ENCODE results near the gene SNCAIP.

DNA sequence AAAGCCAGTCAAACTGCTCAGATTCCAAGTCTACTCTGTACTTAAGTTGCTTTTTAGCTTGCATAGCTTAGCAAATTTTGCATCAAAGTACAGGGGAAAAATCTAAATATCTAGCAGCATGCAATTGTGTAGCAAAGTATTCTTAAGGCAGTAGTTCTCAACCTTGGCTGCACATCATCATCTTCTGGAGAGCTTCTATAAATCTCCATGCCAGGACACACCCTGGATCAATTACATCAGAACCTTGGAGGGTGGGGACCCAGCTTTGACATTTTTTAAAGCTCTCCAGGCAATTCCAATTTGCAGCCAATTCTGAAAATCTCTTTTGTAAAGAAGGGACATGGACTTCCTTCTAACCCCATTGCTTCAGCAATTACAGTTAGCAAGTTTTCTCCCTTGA is 187.5 kb downstream of the SNCAIP start:
- TF ChIP-seq EZH2 (IDR thresholded peaks at IDR 0.05; ENCODE audit: borderline replicate concordance, low read length) = no peak
- TF ChIP-seq, protein P1, sequence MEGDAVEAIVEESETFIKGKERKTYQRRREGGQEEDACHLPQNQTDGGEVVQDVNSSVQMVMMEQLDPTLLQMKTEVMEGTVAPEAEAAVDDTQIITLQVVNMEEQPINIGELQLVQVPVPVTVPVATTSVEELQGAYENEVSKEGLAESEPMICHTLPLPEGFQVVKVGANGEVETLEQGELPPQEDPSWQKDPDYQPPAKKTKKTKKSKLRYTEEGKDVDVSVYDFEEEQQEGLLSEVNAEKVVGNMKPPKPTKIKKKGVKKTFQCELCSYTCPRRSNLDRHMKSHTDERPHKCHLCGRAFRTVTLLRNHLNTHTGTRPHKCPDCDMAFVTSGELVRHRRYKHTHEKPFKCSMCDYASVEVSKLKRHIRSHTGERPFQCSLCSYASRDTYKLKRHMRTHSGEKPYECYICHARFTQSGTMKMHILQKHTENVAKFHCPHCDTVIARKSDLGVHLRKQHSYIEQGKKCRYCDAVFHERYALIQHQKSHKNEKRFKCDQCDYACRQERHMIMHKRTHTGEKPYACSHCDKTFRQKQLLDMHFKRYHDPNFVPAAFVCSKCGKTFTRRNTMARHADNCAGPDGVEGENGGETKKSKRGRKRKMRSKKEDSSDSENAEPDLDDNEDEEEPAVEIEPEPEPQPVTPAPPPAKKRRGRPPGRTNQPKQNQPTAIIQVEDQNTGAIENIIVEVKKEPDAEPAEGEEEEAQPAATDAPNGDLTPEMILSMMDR (conservative IDR thresholded peaks at IDR 0.05 in 1 of 2, IDR thresholded peaks at IDR 0.05 in 1 of 2; ENCODE audit: extremely low read depth in 1 of 2, insufficient read depth in 1 of 2, low read depth in 1 of 2, low read length in 2 of 2) = no peak

Measured in mammary epithelial cell (primary cell).